GM12878 (cell line): ENCODE data around the gene ARID5B. TPM values are rescaled to one million over a fixed set of nuclear protein-coding genes. Genes with fewer than 3 reads are reported as not detected.
A peak's percentile ranks its signal among the peaks of the same experiment; 100 is the strongest.

Experiments used
- CBFB ChIP-seq: IDR thresholded peaks from 2 replicates; pipeline ENCODE4 v1.6.1; 2016; ENCODE audit warnings: antibody characterized with exemption, low read depth
- CHD1 ChIP-seq: IDR thresholded peaks from 2 replicates; pipeline ENCODE4 v1.6.1; 2012; ENCODE audit warnings: low read depth, low read length, improper control_type of control experiment
- CREM ChIP-seq: IDR thresholded peaks from 2 replicates; pipeline ENCODE4 v1.6.1; 2014; ENCODE audit warnings: antibody characterized with exemption, low read depth
- EED ChIP-seq: sonication (generic); IDR thresholded peaks from 2 replicates; pipeline ENCODE4 v1.6.1; 2016; ENCODE audit warnings: antibody characterized with exemption, low read depth
- STAT3 ChIP-seq: IDR thresholded peaks from 2 replicates; pipeline ENCODE4 v1.6.1; 2011; ENCODE audit warnings: low read depth, low read length, improper control_type of control experiment
- ZBED1 ChIP-seq: IDR thresholded peaks from 2 replicates; pipeline ENCODE4 v1.6.1; 2016; ENCODE audit warnings: borderline replicate concordance
- ZNF217 ChIP-seq: fragments of 450-650 bp; IDR thresholded peaks from 2 replicates; pipeline ENCODE4 v1.6.1; 2017; ENCODE audit warnings: antibody characterized with exemption, mild to moderate bottlenecking
- polyA plus RNA-seq, 11 experiments: library from polyadenylated mRNA; depleted of rRNA in 4 of 11; unstranded in 6 of 11; stranded (reverse) in 5 of 11; fragments of >200 nt; fragmentation: Nextera tagmentation in 4 of 11; fragmentation: Illumina TruSeq in 1 of 11; extraction: Ambion mirVana in 4 of 11; extraction: Trizol in 1 of 11; gene quantifications; 1 replicate in 1 of 11; 2 replicates in 10 of 11; pipeline versions ENCODE4 v1.2.1 to v1.2.3, GENCODE V29; 2011 to 2016; ENCODE audit warnings: inconsistent platforms in 2 of 11, missing spikeins in 2 of 11, low read depth in 1 of 11
- total RNA-seq, 4 experiments: library from RNA; depleted of rRNA in 3 of 4; stranded (reverse); fragments of >200 nt in 3 of 4; fragmentation: Illumina TruSeq in 1 of 4; extraction: Trizol in 1 of 4; gene quantifications; 2 replicates each; pipeline versions ENCODE4 v1.2.1 to v1.2.3, GENCODE V29; 2013 to 2021
- TF ChIP-seq, protein P1 (sequence below): fragments of 450-650 bp; conservative IDR thresholded peaks from 2 replicates; pipeline ENCODE4 v1.6.1; 2017; ENCODE audit warnings: mild to moderate bottlenecking, moderate library complexity
- TF ChIP-seq, protein P2 (sequence below): IDR thresholded peaks from 2 replicates; pipeline ENCODE4 v1.6.1; 2012; ENCODE audit warnings: low read depth, low read length, improper control_type of control experiment
- TF ChIP-seq, protein P3 (sequence below): fragments of 450-650 bp; IDR thresholded peaks from 2 replicates; pipeline ENCODE4 v1.6.1; 2018; ENCODE audit warnings: mild to moderate bottlenecking, low read depth, moderate library complexity; ENCODE audit not compliant: partially characterized antibody
- TF ChIP-seq, protein P4 (sequence below): fragments of 450-650 bp; IDR thresholded peaks from 2 replicates; pipeline ENCODE4 v1.6.1; 2017; ENCODE audit warnings: mild to moderate bottlenecking
- TF ChIP-seq, protein P5 (sequence below): fragments of 450-650 bp; formaldehyde crosslinking; IDR thresholded peaks from 2 replicates; pipeline ENCODE4 v1.4.0; 2020; ENCODE audit warnings: mild to moderate bottlenecking, moderate library complexity
- TF ChIP-seq, protein P6 (sequence below): IDR thresholded peaks from 2 replicates; pipeline ENCODE4 v1.6.1; 2012; ENCODE audit warnings: low read depth, low read length, improper control_type of control experiment
- TF ChIP-seq, protein P7 (sequence below): IDR thresholded peaks from 2 replicates; pipeline ENCODE4 v1.6.1; 2011; ENCODE audit warnings: borderline replicate concordance, low read depth, mild to moderate bottlenecking, moderate library complexity, mixed read lengths, low read length; ENCODE audit not compliant: insufficient read depth; ENCODE audit errors: extremely low read length

Gene ARID5B
- total and polyA plus RNA-seq, 10 of the 15 experiments (the other 5 are each of a cell fraction or from before 2014, with no cell fraction given) = 2.7 to 8.5 (median 6.1) TPM

DNA sequence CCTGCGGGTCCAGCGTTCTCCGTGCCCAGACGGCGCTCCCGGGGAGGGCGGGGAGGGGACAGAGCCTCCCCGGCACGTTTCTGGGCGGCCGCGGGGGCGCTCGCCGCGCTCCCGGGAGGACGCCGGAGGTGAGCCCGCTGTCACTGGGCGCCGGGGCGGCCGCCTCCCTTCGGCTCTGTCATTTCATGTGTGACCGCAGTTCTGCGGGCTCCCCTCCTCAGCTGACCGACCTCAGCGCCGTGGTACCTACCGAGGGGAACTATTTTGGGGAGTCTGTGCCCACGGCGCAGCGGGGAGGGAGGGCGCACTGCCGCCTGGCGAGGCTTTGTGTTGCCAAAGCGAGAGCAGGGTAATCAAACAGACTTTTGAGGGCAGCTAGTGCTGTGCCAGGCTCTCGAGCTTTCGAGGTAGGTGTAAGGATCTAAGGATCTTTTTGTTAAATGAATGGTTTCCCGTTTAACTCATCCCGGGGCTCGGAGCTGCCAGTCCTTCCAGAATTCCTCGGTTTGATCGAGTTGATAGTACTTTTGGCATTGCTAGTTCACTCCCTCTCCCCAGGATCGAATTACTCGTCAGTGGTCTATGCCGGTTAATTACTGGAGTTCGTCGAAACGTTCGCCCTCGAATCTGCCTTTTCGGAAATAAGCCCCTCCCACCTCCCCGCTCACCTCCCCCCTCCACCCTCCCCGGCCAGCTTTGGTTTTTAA, 1.9 kb downstream of the ARID5B start (continued):
- TF ChIP-seq, protein P1, sequence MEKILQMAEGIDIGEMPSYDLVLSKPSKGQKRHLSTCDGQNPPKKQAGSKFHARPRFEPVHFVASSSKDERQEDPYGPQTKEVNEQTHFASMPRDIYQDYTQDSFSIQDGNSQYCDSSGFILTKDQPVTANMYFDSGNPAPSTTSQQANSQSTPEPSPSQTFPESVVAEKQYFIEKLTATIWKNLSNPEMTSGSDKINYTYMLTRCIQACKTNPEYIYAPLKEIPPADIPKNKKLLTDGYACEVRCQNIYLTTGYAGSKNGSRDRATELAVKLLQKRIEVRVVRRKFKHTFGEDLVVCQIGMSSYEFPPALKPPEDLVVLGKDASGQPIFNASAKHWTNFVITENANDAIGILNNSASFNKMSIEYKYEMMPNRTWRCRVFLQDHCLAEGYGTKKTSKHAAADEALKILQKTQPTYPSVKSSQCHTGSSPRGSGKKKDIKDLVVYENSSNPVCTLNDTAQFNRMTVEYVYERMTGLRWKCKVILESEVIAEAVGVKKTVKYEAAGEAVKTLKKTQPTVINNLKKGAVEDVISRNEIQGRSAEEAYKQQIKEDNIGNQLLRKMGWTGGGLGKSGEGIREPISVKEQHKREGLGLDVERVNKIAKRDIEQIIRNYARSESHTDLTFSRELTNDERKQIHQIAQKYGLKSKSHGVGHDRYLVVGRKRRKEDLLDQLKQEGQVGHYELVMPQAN = peak; percentile 42; the same call in 1 of the 2 replicates
- peak; percentile 62; the same call in 1 of the 2 replicates for TF ChIP-seq EED
- TF ChIP-seq, protein P2, sequence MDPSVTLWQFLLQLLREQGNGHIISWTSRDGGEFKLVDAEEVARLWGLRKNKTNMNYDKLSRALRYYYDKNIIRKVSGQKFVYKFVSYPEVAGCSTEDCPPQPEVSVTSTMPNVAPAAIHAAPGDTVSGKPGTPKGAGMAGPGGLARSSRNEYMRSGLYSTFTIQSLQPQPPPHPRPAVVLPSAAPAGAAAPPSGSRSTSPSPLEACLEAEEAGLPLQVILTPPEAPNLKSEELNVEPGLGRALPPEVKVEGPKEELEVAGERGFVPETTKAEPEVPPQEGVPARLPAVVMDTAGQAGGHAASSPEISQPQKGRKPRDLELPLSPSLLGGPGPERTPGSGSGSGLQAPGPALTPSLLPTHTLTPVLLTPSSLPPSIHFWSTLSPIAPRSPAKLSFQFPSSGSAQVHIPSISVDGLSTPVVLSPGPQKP = no peak
- no peak for TF ChIP-seq STAT3
- TF ChIP-seq ZBED1 = no peak
- TF ChIP-seq CBFB = peak; percentile 81; the same call in 1 of the 2 replicates
- TF ChIP-seq, protein P3, sequence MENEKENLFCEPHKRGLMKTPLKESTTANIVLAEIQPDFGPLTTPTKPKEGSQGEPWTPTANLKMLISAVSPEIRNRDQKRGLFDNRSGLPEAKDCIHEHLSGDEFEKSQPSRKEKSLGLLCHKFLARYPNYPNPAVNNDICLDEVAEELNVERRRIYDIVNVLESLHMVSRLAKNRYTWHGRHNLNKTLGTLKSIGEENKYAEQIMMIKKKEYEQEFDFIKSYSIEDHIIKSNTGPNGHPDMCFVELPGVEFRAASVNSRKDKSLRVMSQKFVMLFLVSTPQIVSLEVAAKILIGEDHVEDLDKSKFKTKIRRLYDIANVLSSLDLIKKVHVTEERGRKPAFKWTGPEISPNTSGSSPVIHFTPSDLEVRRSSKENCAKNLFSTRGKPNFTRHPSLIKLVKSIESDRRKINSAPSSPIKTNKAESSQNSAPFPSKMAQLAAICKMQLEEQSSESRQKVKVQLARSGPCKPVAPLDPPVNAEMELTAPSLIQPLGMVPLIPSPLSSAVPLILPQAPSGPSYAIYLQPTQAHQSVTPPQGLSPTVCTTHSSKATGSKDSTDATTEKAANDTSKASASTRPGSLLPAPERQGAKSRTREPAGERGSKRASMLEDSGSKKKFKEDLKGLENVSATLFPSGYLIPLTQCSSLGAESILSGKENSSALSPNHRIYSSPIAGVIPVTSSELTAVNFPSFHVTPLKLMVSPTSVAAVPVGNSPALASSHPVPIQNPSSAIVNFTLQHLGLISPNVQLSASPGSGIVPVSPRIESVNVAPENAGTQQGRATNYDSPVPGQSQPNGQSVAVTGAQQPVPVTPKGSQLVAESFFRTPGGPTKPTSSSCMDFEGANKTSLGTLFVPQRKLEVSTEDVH = no peak
- TF ChIP-seq, protein P4, sequence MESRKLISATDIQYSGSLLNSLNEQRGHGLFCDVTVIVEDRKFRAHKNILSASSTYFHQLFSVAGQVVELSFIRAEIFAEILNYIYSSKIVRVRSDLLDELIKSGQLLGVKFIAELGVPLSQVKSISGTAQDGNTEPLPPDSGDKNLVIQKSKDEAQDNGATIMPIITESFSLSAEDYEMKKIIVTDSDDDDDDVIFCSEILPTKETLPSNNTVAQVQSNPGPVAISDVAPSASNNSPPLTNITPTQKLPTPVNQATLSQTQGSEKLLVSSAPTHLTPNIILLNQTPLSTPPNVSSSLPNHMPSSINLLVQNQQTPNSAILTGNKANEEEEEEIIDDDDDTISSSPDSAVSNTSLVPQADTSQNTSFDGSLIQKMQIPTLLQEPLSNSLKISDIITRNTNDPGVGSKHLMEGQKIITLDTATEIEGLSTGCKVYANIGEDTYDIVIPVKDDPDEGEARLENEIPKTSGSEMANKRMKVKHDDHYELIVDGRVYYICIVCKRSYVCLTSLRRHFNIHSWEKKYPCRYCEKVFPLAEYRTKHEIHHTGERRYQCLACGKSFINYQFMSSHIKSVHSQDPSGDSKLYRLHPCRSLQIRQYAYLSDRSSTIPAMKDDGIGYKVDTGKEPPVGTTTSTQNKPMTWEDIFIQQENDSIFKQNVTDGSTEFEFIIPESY = no peak
- no peak for TF ChIP-seq CREM
- TF ChIP-seq, protein P5, sequence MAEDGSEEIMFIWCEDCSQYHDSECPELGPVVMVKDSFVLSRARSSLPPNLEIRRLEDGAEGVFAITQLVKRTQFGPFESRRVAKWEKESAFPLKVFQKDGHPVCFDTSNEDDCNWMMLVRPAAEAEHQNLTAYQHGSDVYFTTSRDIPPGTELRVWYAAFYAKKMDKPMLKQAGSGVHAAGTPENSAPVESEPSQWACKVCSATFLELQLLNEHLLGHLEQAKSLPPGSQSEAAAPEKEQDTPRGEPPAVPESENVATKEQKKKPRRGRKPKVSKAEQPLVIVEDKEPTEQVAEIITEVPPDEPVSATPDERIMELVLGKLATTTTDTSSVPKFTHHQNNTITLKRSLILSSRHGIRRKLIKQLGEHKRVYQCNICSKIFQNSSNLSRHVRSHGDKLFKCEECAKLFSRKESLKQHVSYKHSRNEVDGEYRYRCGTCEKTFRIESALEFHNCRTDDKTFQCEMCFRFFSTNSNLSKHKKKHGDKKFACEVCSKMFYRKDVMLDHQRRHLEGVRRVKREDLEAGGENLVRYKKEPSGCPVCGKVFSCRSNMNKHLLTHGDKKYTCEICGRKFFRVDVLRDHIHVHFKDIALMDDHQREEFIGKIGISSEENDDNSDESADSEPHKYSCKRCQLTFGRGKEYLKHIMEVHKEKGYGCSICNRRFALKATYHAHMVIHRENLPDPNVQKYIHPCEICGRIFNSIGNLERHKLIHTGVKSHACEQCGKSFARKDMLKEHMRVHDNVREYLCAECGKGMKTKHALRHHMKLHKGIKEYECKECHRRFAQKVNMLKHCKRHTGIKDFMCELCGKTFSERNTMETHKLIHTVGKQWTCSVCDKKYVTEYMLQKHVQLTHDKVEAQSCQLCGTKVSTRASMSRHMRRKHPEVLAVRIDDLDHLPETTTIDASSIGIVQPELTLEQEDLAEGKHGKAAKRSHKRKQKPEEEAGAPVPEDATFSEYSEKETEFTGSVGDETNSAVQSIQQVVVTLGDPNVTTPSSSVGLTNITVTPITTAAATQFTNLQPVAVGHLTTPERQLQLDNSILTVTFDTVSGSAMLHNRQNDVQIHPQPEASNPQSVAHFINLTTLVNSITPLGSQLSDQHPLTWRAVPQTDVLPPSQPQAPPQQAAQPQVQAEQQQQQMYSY (CRISPR knock-in tag) = no peak
- TF ChIP-seq ZNF217 = 0 out of 2 replicates have a peak, but pooled peaks have one; percentile 39
- TF ChIP-seq, protein P6, sequence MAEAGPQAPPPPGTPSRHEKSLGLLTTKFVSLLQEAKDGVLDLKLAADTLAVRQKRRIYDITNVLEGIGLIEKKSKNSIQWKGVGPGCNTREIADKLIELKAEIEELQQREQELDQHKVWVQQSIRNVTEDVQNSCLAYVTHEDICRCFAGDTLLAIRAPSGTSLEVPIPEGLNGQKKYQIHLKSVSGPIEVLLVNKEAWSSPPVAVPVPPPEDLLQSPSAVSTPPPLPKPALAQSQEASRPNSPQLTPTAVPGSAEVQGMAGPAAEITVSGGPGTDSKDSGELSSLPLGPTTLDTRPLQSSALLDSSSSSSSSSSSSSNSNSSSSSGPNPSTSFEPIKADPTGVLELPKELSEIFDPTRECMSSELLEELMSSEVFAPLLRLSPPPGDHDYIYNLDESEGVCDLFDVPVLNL = no peak
- TF ChIP-seq CHD1 = no peak
- TF ChIP-seq, protein P7, sequence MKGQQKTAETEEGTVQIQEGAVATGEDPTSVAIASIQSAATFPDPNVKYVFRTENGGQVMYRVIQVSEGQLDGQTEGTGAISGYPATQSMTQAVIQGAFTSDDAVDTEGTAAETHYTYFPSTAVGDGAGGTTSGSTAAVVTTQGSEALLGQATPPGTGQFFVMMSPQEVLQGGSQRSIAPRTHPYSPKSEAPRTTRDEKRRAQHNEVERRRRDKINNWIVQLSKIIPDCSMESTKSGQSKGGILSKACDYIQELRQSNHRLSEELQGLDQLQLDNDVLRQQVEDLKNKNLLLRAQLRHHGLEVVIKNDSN = no peak
